GM23338 (cell line): Measurements from ENCODE around the gene KCNIP1. TPM values are rescaled to one million over a fixed set of nuclear protein-coding genes. Genes with fewer than 3 reads are reported as not detected.

Source experiments
- ATAC-seq: fragments of 200-7000 bp; cut with Tn5 transposase; 3 replicates; pipeline ENCODE4 v1.9.1; 2020
- DNase-seq: peaks from one replicate; pipeline ENCODE4 v3.0.0-alpha.2; 2015; ENCODE audit warnings: low spot score
- H2AFZ ChIP-seq: fragments of 200-600 bp; sonication (generic); 2 replicates; pipeline ENCODE4 v1.8.0; 2016; ENCODE audit warnings: antibody characterized with exemption, mild to moderate bottlenecking, moderate library complexity
- H3F3A ChIP-seq: fragments of 200-600 bp; sonication (generic); replicated peaks from 2 replicates; pipeline ENCODE4 v1.8.0; 2017; ENCODE audit warnings: antibody characterized with exemption, mixed run types, low read depth
- H3K27ac ChIP-seq: fragments of 200-600 bp; sonication (generic); 2 replicates; pipeline ENCODE4 v1.6.1; 2016; ENCODE audit warnings: low read depth
- H3K27me3 ChIP-seq: fragments of 200-600 bp; sonication (generic); 2 replicates; pipeline ENCODE4 v1.8.0; 2016; ENCODE audit warnings: mild to moderate bottlenecking, mixed run types, moderate library complexity; ENCODE audit not compliant: insufficient read depth
- H3K36me3 ChIP-seq: fragments of 200-600 bp; sonication (generic); 2 replicates; pipeline ENCODE4 v1.8.0; 2016; ENCODE audit warnings: mild to moderate bottlenecking; ENCODE audit not compliant: insufficient read depth
- H3K4me1 ChIP-seq: fragments of 200-600 bp; sonication (generic); 2 replicates; pipeline ENCODE4 v1.8.0; 2016; ENCODE audit warnings: mild to moderate bottlenecking, moderate library complexity; ENCODE audit not compliant: insufficient read depth
- H3K4me2 ChIP-seq: fragments of 200-600 bp; sonication (generic); 2 replicates; pipeline ENCODE4 v1.7.1; 2017; ENCODE audit warnings: mixed run types
- H3K4me3 ChIP-seq: fragments of 200-600 bp; sonication (generic); 2 replicates; pipeline ENCODE4 v1.6.1; 2016; ENCODE audit warnings: mixed run types
- H3K79me2 ChIP-seq: fragments of 200-600 bp; sonication (generic); replicated peaks from 2 replicates; pipeline ENCODE4 v1.8.0; 2017; ENCODE audit warnings: mild to moderate bottlenecking; ENCODE audit not compliant: insufficient read depth
- H3K9me2 ChIP-seq: fragments of 200-600 bp; sonication (generic); 2 replicates; pipeline ENCODE4 v1.8.0; 2017; ENCODE audit not compliant: insufficient read depth
- H4K20me1 ChIP-seq: fragments of 200-600 bp; sonication (generic); replicated peaks from 2 replicates; pipeline ENCODE4 v1.8.0; 2017; ENCODE audit warnings: mild to moderate bottlenecking; ENCODE audit not compliant: insufficient read depth
- H3K27ac Mint-ChIP-seq: 2 replicates; pipeline ENCODE4 v1.8.0; 2020; ENCODE audit warnings: inconsistent platforms, mild to moderate bottlenecking, moderate library complexity, mixed read lengths
- H3K27me3 Mint-ChIP-seq: 3 replicates; pipeline ENCODE4 v1.8.0; 2022; ENCODE audit warnings: low read depth, mild to moderate bottlenecking, moderate library complexity, mixed read lengths, inconsistent platforms; ENCODE audit not compliant: insufficient read depth, poor library complexity
- H3K36me3 Mint-ChIP-seq: 3 replicates; pipeline ENCODE4 v1.8.0; 2021; ENCODE audit warnings: low read depth, mild to moderate bottlenecking, inconsistent platforms, moderate library complexity, mixed read lengths
- H3K4me1 Mint-ChIP-seq: 3 replicates; pipeline ENCODE4 v1.8.0; 2020; ENCODE audit warnings: mild to moderate bottlenecking, inconsistent platforms, mixed read lengths
- H3K4me3 Mint-ChIP-seq: 3 replicates; pipeline ENCODE4 v1.8.0; 2021; ENCODE audit warnings: moderate library complexity, mild to moderate bottlenecking, inconsistent platforms, mixed read lengths
- H3K9me3 Mint-ChIP-seq: 3 replicates; pipeline ENCODE4 v1.8.0; 2020; ENCODE audit warnings: moderate library complexity, mild to moderate bottlenecking, inconsistent platforms, mixed read lengths
- CREB1 ChIP-seq: fragments of 250-450 bp; sonication (Bioruptor Pico); IDR thresholded peaks from 2 replicates; pipeline ENCODE4 v1.5.0; 2020; ENCODE audit warnings: low read depth, mild to moderate bottlenecking, moderate library complexity
- CTCF ChIP-seq, 2 experiments: fragments of 200-600 bp in 1 of 2; sonication (generic) in 1 of 2; conservative IDR thresholded peaks; 2 replicates each; pipeline versions ENCODE4 v1.5.1 to v1.6.1; 2016 to 2017; ENCODE audit warnings: antibody characterized with exemption in 2 of 2, low read depth in 2 of 2, mild to moderate bottlenecking in 2 of 2, moderate library complexity in 1 of 2
- ETS1 ChIP-seq: IDR thresholded peaks from 2 replicates; pipeline ENCODE4 v1.6.1; 2016; ENCODE audit warnings: antibody characterized with exemption
- EZH2 ChIP-seq: fragments of 200-600 bp; sonication (generic); IDR thresholded peaks from one replicate; pipeline ENCODE4 v1.8.0; 2017; ENCODE audit warnings: antibody characterized with exemption, mild to moderate bottlenecking, low read depth; ENCODE audit not compliant: unreplicated experiment
- EZH2phosphoT487 ChIP-seq: fragments of 200-600 bp; sonication (generic); IDR thresholded peaks from one replicate; pipeline ENCODE4 v1.8.1; 2018; ENCODE audit warnings: antibody characterized with exemption; ENCODE audit not compliant: unreplicated experiment
- JUNB ChIP-seq: IDR thresholded peaks from one replicate; pipeline ENCODE4 v1.6.1; 2016; ENCODE audit warnings: antibody characterized with exemption; ENCODE audit not compliant: unreplicated experiment
- NANOG ChIP-seq: IDR thresholded peaks from 2 replicates; pipeline ENCODE4 v1.6.1; 2016; ENCODE audit warnings: antibody characterized with exemption, borderline replicate concordance
- STAT1 ChIP-seq: IDR thresholded peaks from one replicate; pipeline ENCODE4 v1.6.1; 2016; ENCODE audit warnings: antibody characterized with exemption; ENCODE audit not compliant: unreplicated experiment
- ZNF331 ChIP-seq: fragments of 250-450 bp; sonication (Bioruptor Pico); IDR thresholded peaks from 2 replicates; pipeline ENCODE4 v1.5.0; 2020; ENCODE audit warnings: low read depth, mild to moderate bottlenecking, moderate library complexity
- polyA plus RNA-seq: library from polyadenylated mRNA; unstranded; fragments of >200 nt; fragmentation: Nextera tagmentation; extraction: Ambion mirVana; gene quantifications from 2 replicates; pipeline ENCODE4 v1.2.1, GENCODE V29; 2016
- total RNA-seq: library from RNA; depleted of rRNA; stranded (reverse); fragments of >200 nt; shearing (Covaris generic); gene quantifications from 2 replicates; pipeline ENCODE4 v1.2.3, GENCODE V29; 2014

KCNIP1 gene
- total and polyA plus RNA-seq, 2 experiments from 2014 or later = 0.31 to 0.87 TPM

- TF ChIP-seq ETS1 (no peak), EZH2phosphoT487 (no peak), ZNF331 (CRISPR knock-in tag) (no peak), JUNB (no peak), CREB1 (CRISPR knock-in tag) (no peak), NANOG (no peak)
Observed at GRCh38 chr5:170504616-170505266, 921 bp downstream of the KCNIP1 start (continued).

- peaks cover 20% of the 10 kb centered on the region for H3K4me1 ChIP-seq
- no peaks in the 10 kb centered on the region for H3F3A ChIP-seq
- H4K20me1 ChIP-seq = no peaks in the 10 kb centered on the region
- H3K27ac Mint-ChIP-seq = no peak overlapping the region
- H3K36me3 Mint-ChIP-seq = no peaks in the 10 kb centered on the region
- H3K27me3 Mint-ChIP-seq = peaks cover 23% of the 10 kb centered on the region
- no peaks in the 10 kb centered on the region for H3K9me2 ChIP-seq
- H3K27me3 ChIP-seq = peaks cover 39% of the 10 kb centered on the region
- no peak for DNase-seq
- no peak for TF ChIP-seq EZH2phosphoT487
- no peak for TF ChIP-seq CTCF (conservative IDR thresholded peaks at IDR 0.05; ENCODE audit: low read depth in 2 of 2)
- TF ChIP-seq ZNF331 (CRISPR knock-in tag) = no peak
- no peak for TF ChIP-seq STAT1
- no peak for TF ChIP-seq ETS1
- TF ChIP-seq EZH2 = no peak
- TF ChIP-seq JUNB = no peak
- no peak overlapping the region for H3K4me2 ChIP-seq
- H3K9me3 Mint-ChIP-seq = no peaks in the 10 kb centered on the region; the same call in 2 of the 3 replicates
- H3K36me3 ChIP-seq = no peaks in the 10 kb centered on the region
- H3K4me1 Mint-ChIP-seq = peaks cover 14% of the 10 kb centered on the region; the same call in 2 of the 3 replicates
- ATAC-seq = no peak
- no peak overlapping the region for H3K4me3 ChIP-seq
- H2AFZ ChIP-seq = no peak overlapping the region
- H3K4me3 Mint-ChIP-seq = no peak overlapping the region
- H3K27ac ChIP-seq = no peak overlapping the region
- H3K79me2 ChIP-seq = no peaks in the 10 kb centered on the region
Observed at GRCh38 chr5:170508036-170508435, 4.2 kb downstream of the KCNIP1 start.
